CD4-positive, alpha-beta T cell treated with Interleukin-6 for 4 hours (primary cell): ENCODE results near the gene CIPC.

Experiments
- DNase-seq: peaks from one replicate; pipeline ENCODE4 v3.0.0-alpha.2; 2020; ENCODE audit warnings: mixed read lengths

The CIPC gene

DNA sequence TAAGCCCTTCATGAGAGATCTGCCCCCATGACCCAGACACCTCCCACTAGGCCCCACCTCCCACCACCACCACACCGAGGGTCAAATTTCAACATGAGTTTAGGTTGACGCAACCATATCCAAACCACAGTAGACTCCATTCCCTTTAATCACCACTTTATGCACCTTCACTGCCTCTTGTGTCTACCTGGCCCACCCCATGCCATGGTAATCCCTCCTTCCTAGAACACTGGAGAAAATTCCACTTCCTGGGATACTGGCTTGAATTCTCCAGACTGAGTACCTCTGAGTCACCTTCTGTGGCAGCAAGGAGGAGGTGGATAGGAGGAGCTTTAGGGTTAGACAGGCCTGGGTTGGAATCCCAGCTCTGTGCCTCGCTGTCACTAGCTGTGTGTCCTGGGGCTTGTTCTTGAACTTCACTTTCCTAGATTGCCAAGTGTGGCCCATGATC, 26.1 kb upstream of the CIPC start:
- no peak for DNase-seq

DNA sequence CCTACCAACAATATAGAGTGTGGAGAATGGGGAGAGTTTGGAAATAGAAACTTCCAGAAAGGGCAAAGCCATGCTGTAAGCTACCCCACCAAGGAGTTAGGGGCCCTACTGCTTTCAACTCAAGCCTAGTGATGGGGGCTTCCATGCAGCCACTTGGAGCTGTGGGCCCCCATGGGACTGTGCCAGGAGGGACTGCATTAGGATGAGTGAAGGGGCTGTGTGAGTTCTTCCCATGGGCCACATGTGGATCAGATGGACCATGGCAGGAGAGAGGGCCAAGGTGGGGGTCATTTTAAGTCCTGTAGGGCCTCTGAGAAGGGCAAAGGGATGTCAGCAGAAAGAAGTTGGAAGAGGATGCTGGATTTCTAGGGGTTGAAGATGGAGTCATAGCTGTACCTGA, 23.1 kb upstream of the CIPC start:
- no peak for DNase-seq

DNA sequence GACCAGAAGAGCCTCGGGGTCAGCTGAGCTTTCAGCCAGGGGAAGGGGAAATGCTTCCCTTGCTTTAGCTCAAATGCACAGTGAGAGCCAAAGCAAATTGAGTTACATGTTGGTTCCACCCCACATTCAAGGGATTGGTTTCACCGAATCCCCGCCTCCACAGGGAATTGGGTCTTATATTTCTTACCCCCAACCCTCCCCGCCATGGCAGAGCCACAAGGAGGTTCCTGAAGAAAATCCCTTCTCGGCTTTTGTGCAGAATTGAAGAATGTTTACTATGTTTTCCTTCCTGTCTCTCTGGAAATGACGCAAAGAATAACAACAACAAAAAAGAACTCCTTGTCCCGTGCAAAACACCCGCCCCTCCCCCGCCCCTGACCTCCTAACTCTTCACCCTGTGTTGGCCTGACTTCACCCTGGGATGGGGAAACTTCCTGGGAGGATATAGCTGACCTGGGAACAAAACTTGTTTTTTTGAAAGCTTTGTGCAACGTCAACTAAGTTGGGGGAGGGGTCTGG, 21.9 kb upstream of the CIPC start:
- DNase-seq, result no peak

DNA sequence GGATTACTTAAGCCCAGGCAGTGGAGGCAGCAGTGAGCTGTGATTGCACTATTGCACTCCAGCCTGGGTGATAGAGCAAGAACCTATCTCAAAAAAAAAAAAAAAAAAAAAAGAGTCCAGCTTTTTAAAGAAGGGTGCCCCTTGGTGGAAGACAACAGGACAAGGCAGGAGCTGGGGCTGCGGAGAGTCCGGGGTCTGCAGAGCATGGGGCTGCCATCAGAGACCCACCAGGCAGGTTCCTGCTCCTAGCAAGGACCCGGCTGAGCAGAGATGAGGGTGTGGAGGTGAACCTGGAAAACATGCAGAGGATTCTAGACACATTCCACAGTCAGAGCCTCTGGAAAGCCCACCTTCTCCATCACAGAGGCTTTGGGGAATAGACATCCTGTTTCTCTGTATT, 21.0 kb upstream of the CIPC start:
- DNase-seq, result no peak

DNA sequence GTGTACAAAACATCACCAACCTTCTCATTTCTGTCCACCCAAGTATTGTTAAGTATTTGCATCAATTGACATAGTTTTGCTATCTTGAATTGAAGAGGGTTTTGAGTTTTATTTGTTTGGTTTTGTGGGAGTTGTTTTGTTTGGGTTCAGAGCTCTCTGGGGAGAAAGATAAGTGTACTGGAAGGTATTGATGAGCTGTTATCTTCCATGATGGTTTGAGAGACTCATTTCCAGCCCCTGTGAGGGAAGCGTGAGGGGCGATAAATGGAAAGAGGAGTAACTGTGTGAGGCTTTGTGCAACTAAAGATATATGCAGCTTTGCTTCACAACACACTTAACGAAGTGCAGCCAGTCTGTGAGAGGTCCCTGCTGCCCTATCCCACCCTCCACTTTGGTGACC, 15.7 kb upstream of the CIPC start:
- no peak for DNase-seq

DNA sequence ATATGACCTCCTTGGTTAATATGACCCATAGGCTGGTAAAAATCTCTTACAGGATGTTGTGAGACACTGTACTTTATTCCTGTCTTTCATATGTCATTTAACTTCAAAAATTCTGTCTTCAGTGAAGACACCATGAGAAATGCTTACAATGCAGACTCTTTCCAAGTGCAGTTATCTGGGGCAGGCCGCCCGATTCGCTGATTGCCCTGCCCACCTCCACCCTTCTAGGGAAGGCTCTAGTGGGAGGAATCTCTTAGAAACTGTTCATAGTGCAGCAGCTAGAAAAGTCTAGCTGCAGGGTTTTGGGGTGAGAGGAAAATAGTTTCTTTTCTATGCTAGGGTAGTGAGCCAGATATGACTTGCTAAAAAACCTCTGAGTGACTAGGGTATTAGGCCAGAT, 15.0 kb upstream of the CIPC start:
- DNase-seq, result no peak

DNA sequence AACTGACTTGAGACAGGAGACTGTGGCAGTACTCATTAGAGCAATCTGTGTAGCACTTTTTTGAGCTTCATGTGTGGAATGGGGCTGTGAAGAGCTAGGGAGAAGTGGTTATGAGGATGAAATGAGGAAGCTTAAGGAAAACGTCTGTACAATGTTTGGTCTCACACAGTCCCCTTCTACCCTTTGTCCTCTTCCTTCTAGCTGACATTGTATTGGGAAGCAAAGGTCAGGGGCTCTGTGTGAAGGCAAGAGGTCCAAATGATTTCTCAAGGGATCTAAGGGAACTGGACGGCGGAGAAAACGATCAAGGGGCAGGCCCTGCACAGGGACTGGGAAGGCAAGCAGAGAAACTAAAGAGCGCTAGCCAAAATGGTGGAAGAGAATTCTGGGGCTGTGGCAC, 13.1 kb upstream of the CIPC start:
- DNase-seq, result no peak

DNA sequence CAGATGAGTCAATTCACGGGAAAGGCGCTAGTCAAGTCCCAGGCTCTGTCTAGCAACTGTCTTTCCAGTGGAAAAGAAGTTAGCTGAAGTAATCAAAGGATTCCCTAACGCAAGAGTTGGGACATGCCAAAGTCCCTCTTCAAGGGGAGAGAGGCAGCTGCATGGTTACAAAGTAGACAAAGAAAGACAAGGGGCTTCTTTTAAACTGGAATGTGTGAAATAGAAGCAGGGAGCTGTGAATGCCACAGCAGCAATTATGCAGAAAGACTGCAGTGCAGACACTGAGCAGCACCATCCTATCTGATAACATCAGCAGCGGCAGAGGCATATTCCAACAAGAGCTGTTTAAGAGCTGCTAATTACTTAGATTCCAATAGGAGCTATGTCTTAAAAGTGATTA, 12.5 kb upstream of the CIPC start:
- DNase-seq, result no peak

DNA sequence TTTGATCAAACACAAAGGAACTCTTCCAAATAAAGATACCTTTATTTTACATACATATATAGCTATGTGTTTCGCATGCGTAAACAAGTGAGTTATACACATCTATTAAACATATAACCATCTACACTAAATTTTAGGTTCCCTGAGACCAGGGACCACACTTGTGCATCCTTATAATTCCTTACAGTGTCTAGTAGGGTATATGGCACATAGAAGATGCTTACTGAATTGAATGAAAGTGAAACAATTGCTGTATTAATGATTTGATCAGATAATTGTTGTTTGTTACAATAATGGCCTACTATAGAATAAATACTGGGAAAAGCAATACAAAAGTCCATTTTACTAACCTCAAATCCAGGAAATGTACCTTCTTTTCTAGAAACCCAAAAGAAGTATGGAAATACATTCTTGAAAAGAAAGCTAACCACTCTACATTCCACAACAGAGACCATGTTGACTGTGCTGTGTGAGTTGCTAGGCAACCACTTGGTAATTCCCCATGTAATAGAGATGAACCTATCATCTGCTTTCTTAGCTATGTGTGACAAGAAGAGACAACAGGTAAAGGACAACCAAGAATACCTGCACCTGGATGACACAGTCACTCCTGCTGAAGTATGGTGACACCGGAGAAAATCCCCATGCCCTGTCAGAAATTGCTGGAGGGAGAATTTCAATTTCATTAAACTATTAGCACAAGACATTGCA, 11.9 kb upstream of the CIPC start:
- no peak for DNase-seq

DNA sequence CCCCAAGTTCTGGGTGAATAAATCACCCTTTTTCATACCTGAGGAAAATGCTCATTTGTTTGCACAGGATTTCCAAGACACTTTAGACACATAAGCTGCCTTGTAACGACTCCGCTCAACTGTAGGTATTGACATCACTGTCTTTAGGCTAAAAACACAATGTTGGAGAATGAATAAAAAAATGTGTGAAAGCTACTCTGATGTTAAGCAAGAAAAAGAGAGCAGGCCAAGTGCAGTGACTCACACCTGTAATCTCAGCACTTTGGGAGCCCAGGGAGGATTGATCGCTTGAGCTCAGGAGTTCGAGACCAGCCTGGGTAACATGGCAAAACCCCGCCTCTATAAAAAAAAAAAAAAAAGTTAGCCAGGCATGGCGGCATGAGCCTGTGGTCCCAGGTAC, 11.1 kb upstream of the CIPC start:
- DNase-seq, result no peak

DNA sequence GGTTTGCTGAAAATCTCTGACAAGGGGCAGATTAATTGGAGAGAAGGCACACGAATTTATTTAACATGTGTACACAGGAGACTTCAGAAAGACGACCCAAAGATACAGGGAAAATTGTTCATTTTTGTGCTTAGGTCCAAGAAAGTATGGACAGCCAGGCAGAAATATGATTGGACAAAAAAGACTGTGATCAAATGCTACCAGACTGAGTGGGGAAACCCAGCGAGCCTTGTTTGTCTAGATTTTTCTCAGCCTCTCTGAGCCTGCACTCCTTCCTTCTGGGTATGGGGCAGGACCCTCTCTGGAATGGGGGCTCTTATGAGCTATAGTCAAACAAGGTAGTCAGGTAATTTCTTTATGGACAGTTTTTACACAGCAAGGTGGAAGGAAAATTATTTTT, 10.4 kb upstream of the CIPC start:
- DNase-seq, result no peak

DNA sequence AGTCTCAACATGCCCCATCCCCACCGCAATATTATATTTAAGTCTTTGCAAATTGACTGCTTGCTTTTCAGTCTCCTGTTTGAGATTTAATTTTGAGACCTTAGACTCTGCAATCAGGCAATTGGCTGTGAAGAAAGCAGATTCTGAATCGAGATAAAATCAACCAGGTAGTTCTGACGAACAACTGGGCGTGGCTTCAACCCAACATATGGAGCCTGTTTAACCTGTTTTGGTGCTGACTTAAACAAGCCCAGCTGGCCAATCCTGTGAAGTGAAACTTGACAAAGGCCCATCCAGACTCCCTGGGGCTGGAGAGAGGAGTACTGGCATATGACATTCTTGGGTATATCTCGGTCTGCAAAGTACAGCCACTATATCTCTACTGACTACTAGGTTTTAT, 9.8 kb upstream of the CIPC start:
- no peak for DNase-seq

DNA sequence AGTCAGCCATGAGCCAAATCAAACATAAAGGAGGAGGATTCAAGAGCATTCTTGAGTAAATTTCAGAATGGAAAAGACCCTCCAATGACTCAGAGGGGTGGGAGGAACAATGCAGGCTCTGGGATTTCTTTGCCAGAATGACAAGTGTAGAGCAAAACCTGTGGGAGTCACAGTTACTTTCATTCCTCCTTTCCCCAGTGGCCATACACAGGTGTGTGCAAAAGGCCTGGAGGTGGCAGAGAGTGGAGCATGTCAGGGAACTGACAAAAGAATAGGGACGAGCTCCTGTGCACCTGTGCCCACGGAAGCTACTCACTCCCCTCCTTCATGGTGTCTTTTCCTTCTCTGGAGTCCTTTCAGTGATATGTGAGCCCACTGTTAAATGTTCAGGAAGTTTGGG, 9.4 kb upstream of the CIPC start:
- DNase-seq, result no peak

DNA sequence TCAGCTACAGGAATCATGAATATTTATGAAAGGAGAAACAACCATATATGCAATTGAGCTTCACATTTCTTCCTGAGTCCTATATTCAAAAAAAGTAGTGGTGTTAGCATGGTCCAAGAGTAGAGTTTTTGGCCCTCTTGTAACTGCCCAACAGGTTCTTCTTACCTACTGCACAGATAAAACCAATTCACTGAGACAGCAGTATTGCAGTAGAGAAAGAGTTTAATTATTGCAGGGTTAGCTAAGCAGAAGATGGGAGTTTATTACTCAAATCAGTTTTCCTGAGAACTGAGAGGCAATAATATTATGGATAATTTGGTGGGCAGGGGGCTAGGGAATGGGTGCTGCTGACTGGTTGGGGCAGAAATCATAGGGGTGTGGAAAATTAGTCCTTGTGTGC, 6.5 kb upstream of the CIPC start:
- DNase-seq, result no peak

DNA sequence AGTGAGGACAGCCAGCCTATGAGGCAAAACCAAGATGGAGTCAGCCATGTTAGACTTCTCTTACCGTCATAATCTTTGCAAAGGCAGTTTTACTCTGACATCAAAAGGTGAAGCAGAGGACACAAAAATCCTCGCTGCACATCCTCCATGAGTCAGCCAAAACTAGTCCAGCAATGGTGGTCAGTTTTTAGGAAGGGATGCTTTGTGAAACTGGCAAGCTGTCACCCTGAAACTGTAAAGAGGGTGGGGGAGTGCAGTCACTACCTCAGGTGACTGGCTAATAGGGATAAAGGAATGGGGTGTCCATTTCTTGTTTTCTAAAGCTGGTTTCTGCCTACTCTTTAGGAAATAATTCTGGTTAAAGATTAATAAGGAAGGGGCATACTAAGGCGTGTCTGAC, 5.4 kb upstream of the CIPC start:
- no peak for DNase-seq

DNA sequence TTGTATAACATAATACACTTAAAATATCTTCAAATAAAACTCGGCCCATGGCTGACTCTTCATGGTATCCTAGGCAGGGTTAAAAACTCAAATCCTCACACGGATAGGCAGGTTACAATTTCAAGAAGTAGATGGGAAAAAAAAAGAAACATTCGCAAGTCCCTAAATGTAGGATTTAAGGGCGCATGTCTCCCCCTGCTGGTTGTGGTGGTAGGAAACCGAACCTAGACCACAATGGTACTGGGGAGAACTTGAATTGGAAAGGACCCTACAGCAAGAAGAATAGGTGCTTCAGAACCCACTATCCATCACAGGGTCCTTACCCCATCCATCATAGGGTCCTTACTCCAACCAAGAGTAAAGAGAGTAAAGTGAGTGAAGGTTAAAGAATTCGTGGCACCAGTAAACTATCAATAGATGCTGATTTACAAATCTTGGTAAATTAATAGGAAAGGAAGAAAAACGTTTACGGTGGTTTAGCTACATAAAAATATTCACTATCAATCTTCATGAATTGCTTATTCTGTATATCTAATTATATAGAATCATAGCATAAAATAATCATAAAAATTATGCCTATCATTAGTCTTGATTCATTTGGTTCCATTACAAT, 3.3 kb upstream of the CIPC start:
- peak; percentile 83 for DNase-seq

DNA sequence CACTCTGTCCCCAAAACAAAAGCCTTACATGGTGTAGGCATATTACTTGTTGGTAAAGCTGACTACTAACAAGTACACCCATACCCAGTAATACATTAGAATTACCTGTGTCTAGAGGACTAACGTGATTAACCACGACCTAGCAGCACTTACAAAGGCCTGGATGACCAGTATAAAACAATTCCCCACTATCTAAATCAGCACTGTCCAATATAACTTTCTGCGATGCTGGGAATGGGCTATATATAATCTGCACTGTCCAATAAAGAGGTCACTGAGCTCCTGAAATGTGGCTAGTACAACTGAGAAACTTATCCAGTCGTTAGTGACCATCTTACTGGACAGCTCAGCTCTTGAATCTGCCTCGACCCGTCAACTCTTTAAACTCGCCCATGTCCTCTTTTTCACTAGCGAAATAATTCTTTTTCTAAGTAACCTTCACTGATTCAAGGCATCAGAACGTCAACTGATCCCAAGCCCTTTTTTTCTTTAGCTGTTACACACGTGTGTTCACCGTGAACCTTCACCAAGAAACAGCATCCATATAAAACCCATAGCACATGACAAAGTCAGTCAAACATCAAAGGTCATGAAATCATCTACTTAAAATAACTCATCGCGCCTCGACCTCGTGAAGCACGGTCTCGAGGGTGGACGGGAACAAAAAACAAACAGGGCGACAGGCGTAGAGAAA, 905 bp upstream of the CIPC start:
- no peak for DNase-seq

DNA sequence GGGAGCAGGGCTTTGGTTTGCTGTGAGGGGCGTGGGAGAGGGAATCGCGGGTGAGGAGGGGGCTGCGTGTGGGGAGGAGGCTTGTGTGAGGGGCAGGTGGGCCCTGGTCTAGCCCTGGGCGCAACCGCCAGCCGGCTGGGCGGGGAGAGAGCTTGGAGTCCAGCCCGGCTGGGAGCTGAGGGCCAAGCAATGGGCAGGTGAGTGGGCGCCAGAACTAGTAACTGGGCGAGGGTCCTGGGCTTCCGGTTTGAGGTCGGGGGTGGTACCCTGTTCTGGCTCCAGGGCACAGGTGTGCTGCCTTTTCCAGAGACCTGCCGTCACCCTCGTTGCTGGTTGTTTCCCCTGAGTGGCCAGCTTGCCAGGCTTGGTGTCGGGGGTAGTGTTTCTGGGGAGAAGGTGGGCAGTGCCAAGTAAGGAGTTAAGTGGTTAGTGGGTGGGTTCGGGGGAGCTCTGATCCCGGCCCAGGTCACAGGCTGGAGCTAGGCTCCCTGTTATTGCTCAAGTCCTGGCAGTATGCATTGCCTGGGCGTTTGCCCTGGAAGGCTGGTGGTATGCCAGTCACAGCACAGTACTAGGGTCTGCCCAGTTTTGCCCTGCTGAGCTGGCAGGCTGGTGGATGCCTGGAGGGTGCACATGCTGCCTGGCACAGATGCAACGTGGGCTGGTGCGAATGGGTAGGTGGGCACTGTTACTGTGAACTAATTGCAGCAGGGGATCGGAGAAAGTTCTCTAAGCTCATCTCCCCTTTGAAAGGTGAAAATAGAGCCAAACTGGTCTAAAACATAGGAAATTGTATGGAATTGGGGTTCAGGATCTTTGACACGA, 683 bp downstream of the CIPC start:
- DNase-seq, result peak; percentile 23

DNA sequence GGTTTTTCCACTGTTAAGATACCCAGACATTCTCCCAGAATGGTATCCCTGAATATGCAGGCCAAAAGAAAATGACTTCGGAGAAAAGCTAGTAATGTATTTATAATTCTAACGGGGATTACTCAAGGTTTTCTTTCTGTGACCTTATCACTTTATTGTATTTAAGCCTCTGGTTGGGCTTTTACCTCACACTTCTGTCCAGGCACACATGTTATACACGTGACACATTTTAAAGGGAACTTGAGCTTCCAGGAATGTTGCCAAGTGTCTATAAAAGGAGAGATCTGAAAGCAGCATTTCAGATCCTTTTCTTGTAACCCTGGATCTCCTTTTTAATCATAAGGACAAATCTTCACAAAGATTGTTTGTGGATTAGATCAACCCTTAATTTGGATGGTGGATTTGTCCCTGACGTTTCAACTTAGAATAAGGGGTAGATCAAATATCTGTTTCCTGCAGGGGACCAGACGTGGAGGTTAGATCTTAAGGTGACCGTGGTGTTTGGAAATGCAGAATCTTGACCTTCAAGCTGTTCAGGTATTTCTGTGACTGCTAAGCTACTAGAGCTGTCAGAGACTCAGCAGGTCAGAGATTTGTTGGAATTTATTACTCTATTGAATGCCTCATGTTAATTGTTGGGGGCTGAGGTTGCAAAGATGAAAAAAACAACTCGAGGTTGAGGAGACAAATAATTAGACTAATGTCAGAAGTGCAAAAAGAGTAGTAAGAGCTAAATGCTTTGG, 1.5 kb downstream of the CIPC start:
- DNase-seq, result no peak

DNA sequence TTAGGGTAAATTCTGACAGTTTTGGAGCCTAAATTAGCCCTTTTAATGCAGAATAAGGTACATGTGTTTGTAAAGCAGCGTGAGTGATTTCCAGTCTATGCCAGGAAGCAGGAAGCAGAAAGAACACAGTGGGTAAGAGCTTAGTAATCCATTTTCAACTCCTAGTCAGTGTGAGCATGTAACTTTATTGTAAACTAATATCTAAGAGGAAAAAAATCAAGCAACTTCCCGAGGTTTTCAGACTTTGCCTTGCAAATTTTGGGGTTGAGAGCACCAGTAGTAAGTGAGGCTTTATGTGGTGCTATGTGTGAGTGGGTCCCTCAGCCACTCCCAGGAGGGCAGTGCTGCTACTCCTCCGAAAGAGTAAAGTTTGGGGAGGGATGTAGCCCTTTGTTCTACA, 2.9 kb downstream of the CIPC start:
- no peak for DNase-seq

DNA sequence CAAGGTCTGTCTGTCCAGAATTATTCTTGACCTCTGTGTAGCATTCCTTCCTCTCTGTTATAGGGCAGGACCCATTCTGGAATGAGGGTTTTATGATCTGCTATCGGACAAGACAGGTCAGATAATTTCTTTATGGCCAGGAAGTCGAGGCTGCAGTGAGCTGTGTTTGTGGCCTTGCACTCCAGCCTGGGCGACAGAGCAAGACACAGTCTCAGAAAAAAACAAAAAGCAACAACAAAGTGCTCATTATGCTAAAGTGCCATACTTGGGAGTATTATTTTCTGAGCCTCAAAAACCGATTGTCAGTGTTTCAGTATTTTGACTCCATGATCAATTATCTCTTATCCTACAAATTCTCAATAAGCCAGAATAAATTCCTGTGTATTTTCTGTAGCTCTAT, 4.1 kb downstream of the CIPC start:
- no peak for DNase-seq

DNA sequence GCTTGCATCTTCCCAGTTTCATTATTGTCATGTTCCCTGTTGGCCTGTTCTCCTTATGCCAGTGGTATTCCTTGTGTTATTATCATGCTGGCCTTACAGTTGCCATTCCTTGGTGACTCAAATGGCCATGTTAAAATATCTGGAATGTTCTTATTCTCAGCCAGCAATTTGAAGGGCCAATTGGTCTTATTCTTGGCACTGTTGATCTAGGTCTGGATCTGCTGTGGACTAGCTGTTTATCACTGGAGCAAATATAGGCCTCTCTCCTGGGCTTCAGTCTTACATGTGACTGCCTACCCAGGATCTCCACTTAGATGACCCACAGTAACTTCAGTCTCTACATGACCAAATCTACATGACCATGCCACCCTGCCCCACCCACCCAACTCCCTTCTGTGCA, 5.4 kb downstream of the CIPC start:
- DNase-seq, result no peak

DNA sequence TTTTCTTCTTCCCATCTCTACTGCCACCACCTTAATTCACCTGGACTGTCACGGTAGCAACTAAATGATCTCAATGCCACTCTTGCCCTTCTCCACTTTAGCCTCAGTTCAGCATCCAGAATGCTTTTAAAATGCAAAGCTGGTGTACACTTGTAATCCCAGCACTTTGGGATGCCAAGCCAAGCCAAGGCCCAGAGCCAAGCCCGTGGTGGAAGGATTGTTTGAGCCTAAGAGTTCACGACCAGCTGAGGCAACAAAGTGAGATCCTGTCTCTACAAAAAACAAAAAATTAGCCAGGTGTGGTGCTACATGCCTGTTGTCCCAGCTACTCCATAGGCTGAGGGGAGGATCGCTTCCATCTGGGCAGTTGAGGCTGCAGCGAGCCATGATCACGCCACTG, 5.9 kb downstream of the CIPC start:
- DNase-seq, result no peak
